ENCODE measurements around the gene ABHD17A.

ABHD17A gene

GRCh38 chr19:1874554-1875185 is 10.6 kb downstream of the ABHD17A start:
- H3K27ac ChIP-seq (ENCODE audit: low read depth, low read length) = peak overlapping the region; percentile 60

DNA sequence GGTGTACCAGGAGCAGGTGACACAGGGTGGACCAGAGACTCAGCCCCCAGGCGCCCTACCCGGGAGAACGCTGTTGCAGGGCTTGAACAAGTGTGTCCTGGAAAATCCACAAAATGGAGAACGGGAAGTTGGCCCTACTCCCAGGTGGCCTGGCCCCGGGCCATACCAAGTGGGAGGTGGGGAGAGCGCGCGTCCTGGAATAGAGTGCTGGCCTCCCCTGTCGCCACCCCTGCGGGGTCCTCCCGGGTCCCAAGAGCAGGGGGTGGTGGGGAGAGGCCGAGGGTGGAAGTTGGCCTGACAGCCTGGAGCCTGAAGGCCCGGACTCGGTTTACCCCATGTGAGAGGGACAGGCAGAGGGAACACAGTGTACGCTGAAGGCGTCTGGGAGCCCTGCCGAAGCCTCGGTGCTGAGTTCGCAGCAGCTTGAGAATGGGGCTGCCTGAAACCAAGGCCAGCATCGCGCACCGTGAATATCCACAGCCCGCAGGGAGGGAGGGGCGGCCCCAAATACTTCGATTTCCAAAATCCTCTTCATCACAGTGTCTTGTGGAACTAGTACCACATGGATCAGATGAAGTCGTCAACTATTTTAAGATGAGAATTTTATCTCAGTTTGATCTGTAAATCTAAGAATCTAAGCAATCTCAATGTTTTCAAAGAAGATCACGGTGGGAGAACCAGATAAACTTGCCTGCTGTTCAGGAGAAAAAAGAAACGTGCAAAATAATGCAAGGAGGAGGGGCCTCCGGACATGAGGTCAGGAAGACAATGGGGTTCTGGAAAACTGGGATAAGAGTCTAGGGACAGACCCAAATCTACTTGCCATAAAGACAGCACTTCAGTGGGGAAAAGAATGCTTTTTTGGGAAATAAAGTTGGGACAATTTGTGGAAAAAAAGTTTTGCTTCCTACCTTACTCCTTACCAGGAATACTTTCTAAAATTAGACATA is 11.5 kb downstream of the ABHD17A start:
- H3K79me2 ChIP-seq (ENCODE audit: control insufficient read depth, insufficient read depth, low read length, unreplicated experiment) = peaks cover 40% of the 10 kb centered on the region
- H3K27ac ChIP-seq (ENCODE audit: low read depth, low read length) = peak overlapping the region; percentile 60
- H3K36me3 ChIP-seq (ENCODE audit: insufficient read depth, low read length) = no peaks in the 10 kb centered on the region
- H3K4me1 ChIP-seq (ENCODE audit: control insufficient read depth, insufficient read depth, low read length, unreplicated experiment) = peaks cover 6% of the 10 kb centered on the region
- peak overlapping the region; percentile 94 for H3K4me3 ChIP-seq (ENCODE audit: low read depth, low read length)
- H2AFZ ChIP-seq (ENCODE audit: low read length, unreplicated experiment) = no peak overlapping the region
- H3K27me3 ChIP-seq (ENCODE audit: insufficient read depth, low read length) = no peaks in the 10 kb centered on the region

More at GRCh38 chr19:1874554-1875185, 10.6 kb downstream of the ABHD17A start:
- Histone ChIP-seq H3K36me3 (ENCODE audit: insufficient read depth, low read length) (no peaks in the 10 kb centered on the region), H3K4me1 (ENCODE audit: control insufficient read depth, insufficient read depth, low read length, unreplicated experiment) (peaks cover 6% of the 10 kb centered on the region), H3K79me2 (ENCODE audit: control insufficient read depth, insufficient read depth, low read length, unreplicated experiment) (peaks cover 40% of the 10 kb centered on the region), H3K27me3 (ENCODE audit: insufficient read depth, low read length) (no peaks in the 10 kb centered on the region), H3K4me3 (ENCODE audit: low read depth, low read length) (peak overlapping the region; percentile 94), H2AFZ (ENCODE audit: low read length, unreplicated experiment) (no peak overlapping the region)

DNA sequence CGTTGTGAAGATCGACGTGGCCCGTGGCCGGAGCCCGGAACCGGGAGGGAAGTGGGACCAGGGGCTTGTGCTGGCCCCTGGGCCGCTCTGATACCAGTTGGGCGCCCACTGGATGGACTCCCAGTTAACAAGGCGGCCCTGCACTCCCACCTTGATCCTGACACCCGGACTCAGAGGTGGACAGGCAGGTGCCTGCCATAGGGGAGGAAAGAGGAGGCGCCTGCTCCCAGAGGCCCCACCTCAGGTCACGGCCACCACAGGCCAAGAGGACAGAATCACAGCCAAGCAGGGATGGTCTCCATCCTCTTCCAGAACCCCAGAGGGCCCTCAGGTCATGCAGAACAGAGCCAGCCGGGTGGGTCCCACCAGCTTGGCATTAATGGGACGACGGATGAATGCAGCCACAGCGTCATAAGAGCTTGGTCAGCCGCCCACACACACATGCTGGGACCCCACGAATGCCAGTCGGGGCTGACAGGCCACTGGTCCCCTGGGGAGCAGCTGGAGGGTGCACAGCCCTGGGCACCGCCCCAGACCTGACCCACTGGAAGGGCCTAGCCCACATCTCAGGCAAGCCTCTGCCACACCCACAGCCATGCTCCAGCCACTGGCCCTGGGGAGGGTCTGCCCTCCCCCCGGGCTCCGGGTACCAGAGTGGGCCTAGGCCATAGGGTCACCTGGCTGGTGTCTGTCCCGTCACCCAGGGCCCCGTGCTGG is 12.3 kb downstream of the ABHD17A start:
- Histone ChIP-seq H3K36me3 (ENCODE audit: insufficient read depth, low read length) (no peaks in the 10 kb centered on the region), H3K27ac (ENCODE audit: low read depth, low read length) (no peak overlapping the region), H2AFZ (ENCODE audit: low read length, unreplicated experiment) (no peak overlapping the region), H3K4me3 (ENCODE audit: low read depth, low read length) (no peak overlapping the region), H3K27me3 (ENCODE audit: insufficient read depth, low read length) (no peaks in the 10 kb centered on the region), H3K79me2 (ENCODE audit: control insufficient read depth, insufficient read depth, low read length, unreplicated experiment) (peaks cover 40% of the 10 kb centered on the region), H3K4me1 (ENCODE audit: control insufficient read depth, insufficient read depth, low read length, unreplicated experiment) (peaks cover 6% of the 10 kb centered on the region)

DNA sequence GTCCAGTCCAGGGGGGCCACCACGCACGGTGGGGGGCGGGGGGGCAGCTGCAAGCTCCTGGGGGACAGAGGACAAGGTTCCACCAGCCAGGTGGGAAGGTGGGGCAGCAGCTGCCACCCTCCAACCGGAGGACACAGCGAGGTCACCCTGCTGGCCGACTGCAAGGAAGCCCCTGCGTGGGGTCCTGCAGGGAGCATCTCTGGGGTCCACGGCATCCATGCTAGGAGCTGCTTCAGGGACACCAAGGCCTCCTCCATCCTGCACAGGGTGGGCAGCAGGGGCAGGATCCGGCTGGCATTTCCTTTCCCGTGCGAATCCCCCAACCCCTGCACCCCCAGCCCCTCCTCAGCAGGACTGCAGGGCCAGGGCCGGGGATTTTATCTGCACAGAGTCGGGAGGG is 13.7 kb downstream of the ABHD17A start:
- Histone ChIP-seq H3K4me3 (ENCODE audit: low read depth, low read length) (no peak overlapping the region), H3K79me2 (ENCODE audit: control insufficient read depth, insufficient read depth, low read length, unreplicated experiment) (peaks cover 40% of the 10 kb centered on the region), H3K4me1 (ENCODE audit: control insufficient read depth, insufficient read depth, low read length, unreplicated experiment) (peaks cover 6% of the 10 kb centered on the region), H3K27ac (ENCODE audit: low read depth, low read length) (no peak overlapping the region), H3K36me3 (ENCODE audit: insufficient read depth, low read length) (no peaks in the 10 kb centered on the region), H3K27me3 (ENCODE audit: insufficient read depth, low read length) (no peaks in the 10 kb centered on the region), H2AFZ (ENCODE audit: low read length, unreplicated experiment) (no peak overlapping the region)

GRCh38 chr19:1871140-1871597 is 14.1 kb downstream of the ABHD17A start:
- H2AFZ ChIP-seq (ENCODE audit: low read length, unreplicated experiment) = no peak overlapping the region
- H3K79me2 ChIP-seq (ENCODE audit: control insufficient read depth, insufficient read depth, low read length, unreplicated experiment) = peaks cover 40% of the 10 kb centered on the region
- H3K27me3 ChIP-seq (ENCODE audit: insufficient read depth, low read length) = no peaks in the 10 kb centered on the region
- H3K36me3 ChIP-seq (ENCODE audit: insufficient read depth, low read length) = no peaks in the 10 kb centered on the region
- no peak overlapping the region for H3K27ac ChIP-seq (ENCODE audit: low read depth, low read length)
- H3K4me3 ChIP-seq (ENCODE audit: low read depth, low read length) = no peak overlapping the region
- peaks cover 6% of the 10 kb centered on the region for H3K4me1 ChIP-seq (ENCODE audit: control insufficient read depth, insufficient read depth, low read length, unreplicated experiment)

DNA sequence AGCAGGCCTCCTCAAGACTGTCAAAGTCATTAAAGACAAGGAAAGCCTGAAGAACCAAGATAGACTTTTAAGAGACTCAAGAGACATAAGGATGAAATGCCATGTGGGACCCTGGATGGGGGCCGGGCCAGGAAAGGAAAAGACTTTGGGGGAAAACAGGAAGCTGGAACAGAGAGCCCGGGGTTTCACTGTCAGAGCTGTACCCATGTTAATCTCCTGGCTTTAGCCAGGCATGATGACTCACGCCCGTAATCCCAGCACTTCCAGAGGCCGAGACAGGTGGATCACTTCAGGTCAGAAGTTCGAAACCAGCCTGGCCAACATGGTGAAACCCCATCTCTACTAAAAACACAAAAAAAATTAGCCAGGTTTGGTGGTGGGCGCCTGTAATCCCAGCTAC is 16.3 kb downstream of the ABHD17A start:
- Histone ChIP-seq H3K36me3 (ENCODE audit: insufficient read depth, low read length) (no peaks in the 10 kb centered on the region), H2AFZ (ENCODE audit: low read length, unreplicated experiment) (no peak overlapping the region), H3K79me2 (ENCODE audit: control insufficient read depth, insufficient read depth, low read length, unreplicated experiment) (peaks cover 25% of the 10 kb centered on the region), H3K4me1 (ENCODE audit: control insufficient read depth, insufficient read depth, low read length, unreplicated experiment) (peaks cover 1% of the 10 kb centered on the region), H3K4me3 (ENCODE audit: low read depth, low read length) (no peak overlapping the region), H3K27ac (ENCODE audit: low read depth, low read length) (no peak overlapping the region), H3K27me3 (ENCODE audit: insufficient read depth, low read length) (no peaks in the 10 kb centered on the region)

DNA sequence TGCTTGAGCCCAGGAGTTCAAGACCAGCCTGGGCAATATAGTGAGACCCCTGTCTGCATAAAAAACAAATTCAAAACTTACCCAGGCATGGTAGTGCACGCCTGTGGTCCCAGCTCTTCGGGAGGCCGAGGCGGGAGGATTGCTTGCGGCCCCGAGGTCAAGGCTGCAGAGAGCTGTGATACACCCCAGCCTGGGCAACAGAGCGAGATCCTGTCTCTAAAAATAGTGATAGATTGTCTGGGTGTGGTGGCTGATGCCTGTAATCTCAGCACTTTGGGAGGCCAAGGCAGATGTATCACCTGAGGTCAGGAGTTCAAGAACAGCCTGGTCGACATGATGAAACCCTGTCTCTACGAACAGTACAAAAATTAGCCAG is 18.0 kb downstream of the ABHD17A start:
- no peak overlapping the region for H3K4me3 ChIP-seq (ENCODE audit: low read depth, low read length)
- H3K27ac ChIP-seq (ENCODE audit: low read depth, low read length) = no peak overlapping the region
- H3K36me3 ChIP-seq (ENCODE audit: insufficient read depth, low read length) = no peaks in the 10 kb centered on the region
- no peaks in the 10 kb centered on the region for H3K4me1 ChIP-seq (ENCODE audit: control insufficient read depth, insufficient read depth, low read length, unreplicated experiment)
- peaks cover 14% of the 10 kb centered on the region for H3K79me2 ChIP-seq (ENCODE audit: control insufficient read depth, insufficient read depth, low read length, unreplicated experiment)
- H2AFZ ChIP-seq (ENCODE audit: low read length, unreplicated experiment) = no peak overlapping the region
- H3K27me3 ChIP-seq (ENCODE audit: insufficient read depth, low read length) = no peaks in the 10 kb centered on the region

GRCh38 chr19:1866693-1867348 is 18.5 kb downstream of the ABHD17A start:
- peaks cover 17% of the 10 kb centered on the region for H3K79me2 ChIP-seq (ENCODE audit: control insufficient read depth, insufficient read depth, low read length, unreplicated experiment)
- H3K4me3 ChIP-seq (ENCODE audit: low read depth, low read length) = no peak overlapping the region
- no peak overlapping the region for H3K27ac ChIP-seq (ENCODE audit: low read depth, low read length)
- H3K27me3 ChIP-seq (ENCODE audit: insufficient read depth, low read length) = no peaks in the 10 kb centered on the region
- H3K4me1 ChIP-seq (ENCODE audit: control insufficient read depth, insufficient read depth, low read length, unreplicated experiment) = no peaks in the 10 kb centered on the region
- no peak overlapping the region for H2AFZ ChIP-seq (ENCODE audit: low read length, unreplicated experiment)
- no peaks in the 10 kb centered on the region for H3K36me3 ChIP-seq (ENCODE audit: insufficient read depth, low read length)

DNA sequence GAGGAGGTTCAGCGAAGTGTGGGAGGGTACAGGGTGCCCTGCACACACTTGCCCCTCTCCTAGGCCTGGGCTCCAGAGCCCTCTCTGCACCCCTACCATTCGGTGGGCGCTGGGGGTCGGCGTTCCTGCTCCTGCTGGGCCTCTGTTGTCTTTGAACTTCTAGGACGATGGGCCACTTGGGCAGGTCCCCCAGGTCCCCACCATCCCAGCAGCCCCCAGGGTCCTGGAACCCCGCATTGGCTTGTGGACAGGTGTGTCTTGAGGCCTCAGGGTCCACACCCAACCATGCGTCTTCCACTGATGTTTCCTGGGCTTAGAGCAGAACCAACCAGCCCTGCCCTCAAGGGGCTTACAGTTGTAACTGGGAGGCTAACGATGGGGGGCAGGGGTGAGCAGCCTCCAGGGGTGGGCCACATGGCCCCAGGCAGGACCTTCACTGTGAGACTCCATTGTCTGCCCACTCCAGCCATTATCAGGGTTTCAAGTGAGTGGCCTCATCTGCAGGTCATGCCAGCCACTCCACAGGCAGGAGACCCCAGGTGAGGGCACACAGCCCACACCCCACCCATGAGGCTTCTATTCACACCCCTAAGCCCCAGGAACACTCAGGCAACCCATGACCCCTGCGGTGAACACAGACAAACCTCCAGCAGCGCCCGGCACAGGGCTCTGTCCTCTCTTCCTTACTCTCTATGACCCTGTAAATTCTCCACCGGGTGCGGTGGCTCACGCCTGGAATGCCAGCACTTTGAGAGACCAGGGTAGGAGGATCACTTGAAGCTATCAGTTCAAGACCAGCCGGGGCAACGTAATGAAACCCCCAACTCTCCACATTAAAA is 19.9 kb downstream of the ABHD17A start:
- H3K79me2 ChIP-seq (ENCODE audit: control insufficient read depth, insufficient read depth, low read length, unreplicated experiment) = peaks cover 27% of the 10 kb centered on the region
- peaks cover 9% of the 10 kb centered on the region for H3K4me1 ChIP-seq (ENCODE audit: control insufficient read depth, insufficient read depth, low read length, unreplicated experiment)
- no peaks in the 10 kb centered on the region for H3K27me3 ChIP-seq (ENCODE audit: insufficient read depth, low read length)
- no peaks in the 10 kb centered on the region for H3K36me3 ChIP-seq (ENCODE audit: insufficient read depth, low read length)
- H3K4me3 ChIP-seq (ENCODE audit: low read depth, low read length) = peak overlapping the region; percentile 93
- no peak overlapping the region for H3K27ac ChIP-seq (ENCODE audit: low read depth, low read length)
- H2AFZ ChIP-seq (ENCODE audit: low read length, unreplicated experiment) = no peak overlapping the region
